Measurements from ENCODE around the gene PGBD5.

PGBD5 gene

GRCh38 chr1:230391776-230392535 lies 34.2 kb downstream of the PGBD5 start:
- TF ChIP-seq CTCF (IDR thresholded peaks at IDR 0.05; ENCODE audit: low read depth, low read length, missing control alignments): no peak
- H3K4me3 ChIP-seq (ENCODE audit: low read depth, low read length): no peak overlapping the region
- DNase-seq (ENCODE audit: low read depth): no peak

GRCh38 chr1:230390371-230390770 lies 35.8 kb downstream of the PGBD5 start:
- TF ChIP-seq CTCF (IDR thresholded peaks at IDR 0.05; ENCODE audit: low read depth, low read length, missing control alignments): no peak
- DNase-seq (ENCODE audit: low read depth): no peak
- no peak overlapping the region for H3K4me3 ChIP-seq (ENCODE audit: low read depth, low read length)

GRCh38 chr1:230387876-230388275 lies 38.3 kb downstream of the PGBD5 start:
- H3K4me3 ChIP-seq (ENCODE audit: low read depth, low read length): no peak overlapping the region
- no peak for DNase-seq (ENCODE audit: low read depth)
- no peak for TF ChIP-seq CTCF (IDR thresholded peaks at IDR 0.05; ENCODE audit: low read depth, low read length, missing control alignments)

- DNase-seq (ENCODE audit: low read depth): no peak
- TF ChIP-seq CTCF (IDR thresholded peaks at IDR 0.05; ENCODE audit: low read depth, low read length, missing control alignments): no peak
- no peak overlapping the region for H3K4me3 ChIP-seq (ENCODE audit: low read depth, low read length)
Measured at GRCh38 chr1:230387296-230387695, 38.8 kb downstream of the PGBD5 start.

- no peak for TF ChIP-seq CTCF (IDR thresholded peaks at IDR 0.05; ENCODE audit: low read depth, low read length, missing control alignments)
- no peak overlapping the region for H3K4me3 ChIP-seq (ENCODE audit: low read depth, low read length)
- no peak for DNase-seq (ENCODE audit: low read depth)
Measured at GRCh38 chr1:230386637-230387262, 39.4 kb downstream of the PGBD5 start.

GRCh38 chr1:230385930-230386329 lies 40.2 kb downstream of the PGBD5 start:
- TF ChIP-seq CTCF (IDR thresholded peaks at IDR 0.05; ENCODE audit: low read depth, low read length, missing control alignments): no peak
- DNase-seq (ENCODE audit: low read depth): no peak
- H3K4me3 ChIP-seq (ENCODE audit: low read depth, low read length): no peak overlapping the region

- TF ChIP-seq CTCF (IDR thresholded peaks at IDR 0.05; ENCODE audit: low read depth, low read length, missing control alignments): no peak
- no peak for DNase-seq (ENCODE audit: low read depth)
- H3K4me3 ChIP-seq (ENCODE audit: low read depth, low read length): no peak overlapping the region
Measured at GRCh38 chr1:230385158-230385450, 41.0 kb downstream of the PGBD5 start.

Data from GM12864 (cell line).